ENCODE measurements around the gene HCN2.

HCN2 gene

GRCh38 chr19:642767-643727, 53.4 kb downstream of the HCN2 start:
- DNase-seq, result no peak

- no peak for DNase-seq
These were observed 54.1 kb downstream of the HCN2 start for GRCh38 chr19:643736-644135.

GRCh38 chr19:644363-644762, 54.7 kb downstream of the HCN2 start:
- DNase-seq, result no peak

- DNase-seq, result no peak
These were observed 55.1 kb downstream of the HCN2 start for GRCh38 chr19:644789-645188.

GRCh38 chr19:645912-646778, 56.5 kb downstream of the HCN2 start:
- no peak for DNase-seq

GRCh38 chr19:646779-647565, 57.3 kb downstream of the HCN2 start:
- DNase-seq, result no peak

- DNase-seq, result no peak
These were observed 58.0 kb downstream of the HCN2 start for GRCh38 chr19:647566-648284.

GRCh38 chr19:648305-648704, 58.6 kb downstream of the HCN2 start:
- no peak for DNase-seq

- no peak for DNase-seq
These were observed 59.5 kb downstream of the HCN2 start for GRCh38 chr19:648904-649801.

GRCh38 chr19:650121-650520, 60.4 kb downstream of the HCN2 start:
- no peak for DNase-seq

GRCh38 chr19:651114-651818, 61.6 kb downstream of the HCN2 start:
- DNase-seq, result no peak

GRCh38 chr19:651991-652390, 62.3 kb downstream of the HCN2 start:
- no peak for DNase-seq

- DNase-seq, result no peak
These were observed 63.0 kb downstream of the HCN2 start for GRCh38 chr19:652467-653389.

- DNase-seq, result no peak
These were observed 63.7 kb downstream of the HCN2 start for GRCh38 chr19:653425-653824.

- DNase-seq, result no peak
These were observed 66.0 kb downstream of the HCN2 start for GRCh38 chr19:655691-656090.

GRCh38 chr19:656751-657559, 67.3 kb downstream of the HCN2 start:
- DNase-seq, result no peak

- DNase-seq, result no peak
These were observed 67.9 kb downstream of the HCN2 start for GRCh38 chr19:657611-658010.

- no peak for DNase-seq
These were observed 68.6 kb downstream of the HCN2 start for GRCh38 chr19:658059-658839.

All from stimulated activated CD4-positive, alpha-beta T cell treated with anti-CD3 and anti-CD28 coated beads, Interleukin-4, amount 100 ng/mL, for 24 hours (primary cell).